ENCODE data around the gene TTN. TPM values are rescaled to one million over a fixed set of nuclear protein-coding genes. Genes with fewer than 3 reads are reported as not detected.

TTN gene
- total RNA-seq, 1 donor from 2014 or later: 7.6 TPM

DNA sequence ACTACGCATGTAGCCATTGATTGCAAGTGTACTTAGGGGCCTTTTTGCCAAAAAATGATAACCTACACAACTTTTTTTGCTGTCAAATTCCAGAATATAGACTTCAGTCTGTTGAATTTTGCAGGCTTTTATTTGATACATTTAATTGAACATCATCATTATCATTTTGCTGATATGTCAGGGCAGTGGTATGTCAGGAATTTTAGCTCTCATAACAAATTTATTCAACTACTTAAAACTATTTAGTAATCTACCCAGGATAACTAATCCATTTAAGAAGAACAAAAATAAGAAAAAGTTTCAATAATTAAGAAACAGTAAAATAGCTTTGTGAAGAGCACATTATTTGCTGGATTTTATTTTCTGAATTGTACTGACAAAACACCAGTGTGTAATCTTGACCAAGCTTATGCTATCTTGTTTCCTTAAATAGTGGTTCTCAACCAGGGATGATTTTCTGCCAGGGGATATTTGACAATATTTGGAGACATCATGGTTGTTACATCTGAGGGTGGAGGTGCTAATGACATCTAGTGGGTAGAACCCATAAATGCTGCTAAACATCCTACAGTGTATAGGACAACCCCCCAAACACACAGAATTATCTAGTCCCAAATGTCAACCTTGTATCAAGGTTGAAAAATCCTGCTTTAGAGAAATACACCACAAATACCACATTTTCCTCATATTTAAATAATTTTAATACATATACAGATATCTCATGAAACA, 12.1 kb upstream of the TTN start:
- Histone ChIP-seq H3K4me3 (no peak overlapping the region), H3K27me3 (no peaks in the 10 kb centered on the region), H3K36me3 (no peaks in the 10 kb centered on the region), H3K4me1 (peaks cover 0 to 2% of the 10 kb centered on the region in 2 donors), H3K27ac (peak overlapping the region in 1 of 2 donors; percentile 39), H3K9me3 (no peaks in the 10 kb centered on the region)
- intact Hi-C loops (cut with DNase I): no loop called here
- TF ChIP-seq, protein P1, sequence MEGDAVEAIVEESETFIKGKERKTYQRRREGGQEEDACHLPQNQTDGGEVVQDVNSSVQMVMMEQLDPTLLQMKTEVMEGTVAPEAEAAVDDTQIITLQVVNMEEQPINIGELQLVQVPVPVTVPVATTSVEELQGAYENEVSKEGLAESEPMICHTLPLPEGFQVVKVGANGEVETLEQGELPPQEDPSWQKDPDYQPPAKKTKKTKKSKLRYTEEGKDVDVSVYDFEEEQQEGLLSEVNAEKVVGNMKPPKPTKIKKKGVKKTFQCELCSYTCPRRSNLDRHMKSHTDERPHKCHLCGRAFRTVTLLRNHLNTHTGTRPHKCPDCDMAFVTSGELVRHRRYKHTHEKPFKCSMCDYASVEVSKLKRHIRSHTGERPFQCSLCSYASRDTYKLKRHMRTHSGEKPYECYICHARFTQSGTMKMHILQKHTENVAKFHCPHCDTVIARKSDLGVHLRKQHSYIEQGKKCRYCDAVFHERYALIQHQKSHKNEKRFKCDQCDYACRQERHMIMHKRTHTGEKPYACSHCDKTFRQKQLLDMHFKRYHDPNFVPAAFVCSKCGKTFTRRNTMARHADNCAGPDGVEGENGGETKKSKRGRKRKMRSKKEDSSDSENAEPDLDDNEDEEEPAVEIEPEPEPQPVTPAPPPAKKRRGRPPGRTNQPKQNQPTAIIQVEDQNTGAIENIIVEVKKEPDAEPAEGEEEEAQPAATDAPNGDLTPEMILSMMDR (IDR thresholded peaks at IDR 0.05): no peak
- DNase-seq (ENCODE audit: low spot score in 2 of 2): no peak

DNA sequence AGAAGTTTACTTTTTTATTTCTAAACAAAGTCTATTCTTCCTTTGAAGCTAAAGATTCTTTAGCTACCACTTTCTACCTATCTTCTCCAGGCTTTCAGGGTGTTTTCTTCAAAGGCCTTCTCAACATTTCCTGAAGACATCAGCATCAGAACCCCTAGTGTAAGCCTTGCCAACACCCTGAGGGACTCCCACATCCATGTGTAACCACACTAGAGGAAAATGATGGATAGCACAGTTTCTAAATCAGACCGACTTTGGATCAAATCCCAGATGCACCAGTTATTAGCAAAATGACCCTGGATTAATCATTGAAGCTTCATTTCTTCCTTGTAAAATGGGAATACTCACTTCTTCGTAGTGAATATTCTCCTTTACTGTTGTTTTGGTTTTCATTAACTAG, 4.7 kb upstream of the TTN start:
- Histone ChIP-seq H3K27me3 (no peaks in the 10 kb centered on the region), H3K4me1 (no peaks in the 10 kb centered on the region), H3K36me3 (no peaks in the 10 kb centered on the region), H3K27ac (peak overlapping the region; percentile 64 to 66), H3K9me3 (no peaks in the 10 kb centered on the region), H3K4me3 (no peak overlapping the region)
- intact Hi-C loops (cut with DNase I): no loop called here
- no peak for DNase-seq (ENCODE audit: low spot score in 2 of 2)
- TF ChIP-seq, protein P1 (IDR thresholded peaks at IDR 0.05): no peak

DNA sequence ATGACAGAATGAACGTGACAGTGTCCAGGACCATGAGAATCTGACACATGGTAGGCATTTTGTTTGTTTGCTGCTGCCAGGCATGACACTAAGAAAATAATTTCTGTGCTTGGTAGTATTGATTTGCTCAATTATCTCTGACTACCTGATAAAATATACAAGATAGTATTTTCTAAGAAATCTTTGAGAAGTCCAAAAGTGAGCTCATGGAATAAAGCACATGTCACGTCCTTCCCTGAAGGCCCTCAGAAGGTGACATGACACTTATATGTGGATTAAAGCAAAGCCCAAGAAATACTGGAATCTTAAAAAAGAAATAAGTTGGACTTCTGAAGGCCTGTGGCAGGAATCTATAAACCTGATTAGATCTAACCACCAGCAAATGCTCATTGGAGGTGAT, 3.8 kb upstream of the TTN start:
- H3K4me1 ChIP-seq: no peaks in the 10 kb centered on the region
- peak overlapping the region; percentile 64 to 66 for H3K27ac ChIP-seq
- TF ChIP-seq, protein P1 (IDR thresholded peaks at IDR 0.05): no peak
- no peak for DNase-seq (ENCODE audit: low spot score in 2 of 2)
- H3K27me3 ChIP-seq: no peaks in the 10 kb centered on the region
- intact Hi-C loops (cut with DNase I): no loop called here
- no peaks in the 10 kb centered on the region for H3K9me3 ChIP-seq
- H3K4me3 ChIP-seq: no peak overlapping the region
- no peaks in the 10 kb centered on the region for H3K36me3 ChIP-seq

DNA sequence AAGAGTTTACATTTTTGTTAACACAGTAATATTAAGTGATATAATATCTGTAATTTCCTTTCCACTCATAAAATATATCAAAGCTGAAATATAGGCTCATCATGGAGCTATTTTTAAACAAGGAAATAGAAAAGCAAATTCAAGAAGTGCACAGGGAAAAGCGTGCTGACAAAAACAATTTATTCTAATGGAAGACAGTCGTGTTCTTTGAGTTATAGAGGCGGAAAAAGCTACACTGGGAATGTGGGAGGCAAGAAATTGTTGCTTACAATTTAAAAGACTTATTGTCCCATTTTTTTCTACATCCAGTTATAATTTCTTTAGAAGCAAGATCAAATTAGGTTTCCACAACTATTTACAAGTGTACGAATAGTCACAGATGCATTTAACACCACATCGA, 3.2 kb upstream of the TTN start:
- Histone ChIP-seq H3K4me3 (no peak overlapping the region), H3K4me1 (no peaks in the 10 kb centered on the region), H3K36me3 (no peaks in the 10 kb centered on the region), H3K9me3 (no peaks in the 10 kb centered on the region), H3K27me3 (no peaks in the 10 kb centered on the region), H3K27ac (no peak overlapping the region)
- TF ChIP-seq, protein P1 (IDR thresholded peaks at IDR 0.05): no peak
- DNase-seq (ENCODE audit: low spot score in 2 of 2): no peak
- intact Hi-C loops (cut with DNase I): no loop called here

DNA sequence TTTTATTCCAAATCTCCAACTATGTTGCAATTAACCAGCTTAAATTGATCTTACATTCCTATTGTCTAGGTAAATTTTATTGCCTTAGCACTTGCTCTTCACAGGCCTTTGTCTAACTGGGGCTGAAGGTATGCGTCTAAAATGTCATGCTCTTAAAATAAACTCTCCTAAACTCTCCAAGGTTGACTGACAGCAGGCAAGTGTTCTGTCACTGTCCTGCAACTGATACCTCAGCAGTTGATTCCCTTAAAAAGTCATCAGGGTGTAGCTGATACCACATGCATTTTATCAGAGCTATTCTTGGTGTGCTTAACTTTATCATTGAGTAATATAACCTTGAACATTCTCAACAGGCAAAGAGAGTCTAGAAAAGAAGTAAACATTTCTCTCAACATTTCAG, 680 bp downstream of the TTN start:
- Histone ChIP-seq H3K36me3 (no peaks in the 10 kb centered on the region), H3K9me3 (no peaks in the 10 kb centered on the region), H3K27ac (no peak overlapping the region), H3K4me1 (no peaks in the 10 kb centered on the region), H3K27me3 (no peaks in the 10 kb centered on the region), H3K4me3 (no peak overlapping the region)
- DNase-seq (ENCODE audit: low spot score in 2 of 2): no peak
- TF ChIP-seq, protein P1 (IDR thresholded peaks at IDR 0.05): no peak
- intact Hi-C loops (cut with DNase I): no loop called here

Data from ascending aorta (tissue), 2 donors.